ENCODE results near the gene DENND2A.

Gene DENND2A

GRCh38 chr7:140542228-140542603, 98.4 kb downstream of the DENND2A start:
- Histone ChIP-seq H4K20me1 (ENCODE audit: control insufficient read depth, insufficient read depth, low read depth, low read length) (no peaks in the 10 kb centered on the region), H3K27ac (ENCODE audit: low read depth, low read length) (no peak overlapping the region), H3F3A (ENCODE audit: control insufficient read depth, insufficient read depth) (no peaks in the 10 kb centered on the region), H3K4me2 (ENCODE audit: low read length) (no peak overlapping the region), H3K9me3 (ENCODE audit: control insufficient read depth, insufficient read depth, low read length) (no peaks in the 10 kb centered on the region), H3K4me1 (ENCODE audit: control insufficient read depth, low read length) (no peaks in the 10 kb centered on the region), H3K79me2 (ENCODE audit: control insufficient read depth, low read length) (no peaks in the 10 kb centered on the region), H3K27me3 (ENCODE audit: control insufficient read depth, low read length) (peaks cover 12% of the 10 kb centered on the region), H3K36me3 (ENCODE audit: control insufficient read depth, low read length) (no peaks in the 10 kb centered on the region), H3K4me3 (ENCODE audit: low read length) (no peak overlapping the region), H3K9me2 (replicated peaks; ENCODE audit: control insufficient read depth, low read length) (no peaks in the 10 kb centered on the region)
- TF ChIP-seq EZH2phosphoT487 (IDR thresholded peaks at IDR 0.05; ENCODE audit: borderline replicate concordance, low read length) (no peak), CTCF (IDR thresholded peaks at IDR 0.05; ENCODE audit: low read depth, low read length, poor library complexity, severe bottlenecking) (no peak)

GRCh38 chr7:140541513-140542227, 98.9 kb downstream of the DENND2A start:
- no peak overlapping the region for H3K4me2 ChIP-seq (ENCODE audit: low read length)
- peaks cover 11% of the 10 kb centered on the region; the same call in 1 of the 2 replicates for H3K27me3 ChIP-seq (ENCODE audit: control insufficient read depth, low read length)
- H3K9me2 ChIP-seq (replicated peaks; ENCODE audit: control insufficient read depth, low read length), result no peaks in the 10 kb centered on the region
- no peaks in the 10 kb centered on the region for H4K20me1 ChIP-seq (ENCODE audit: control insufficient read depth, insufficient read depth, low read depth, low read length)
- H3K79me2 ChIP-seq (ENCODE audit: control insufficient read depth, low read length), result no peaks in the 10 kb centered on the region
- no peak overlapping the region for H3K27ac ChIP-seq (ENCODE audit: low read depth, low read length)
- TF ChIP-seq EZH2phosphoT487 (IDR thresholded peaks at IDR 0.05; ENCODE audit: borderline replicate concordance, low read length) (no peak), CTCF (IDR thresholded peaks at IDR 0.05; ENCODE audit: low read depth, low read length, poor library complexity, severe bottlenecking) (no peak)
- H3K36me3 ChIP-seq (ENCODE audit: control insufficient read depth, low read length), result no peaks in the 10 kb centered on the region
- H3K4me1 ChIP-seq (ENCODE audit: control insufficient read depth, low read length), result no peaks in the 10 kb centered on the region
- H3K9me3 ChIP-seq (ENCODE audit: control insufficient read depth, insufficient read depth, low read length), result no peaks in the 10 kb centered on the region
- H3F3A ChIP-seq (ENCODE audit: control insufficient read depth, insufficient read depth), result no peaks in the 10 kb centered on the region
- no peak overlapping the region for H3K4me3 ChIP-seq (ENCODE audit: low read length)

GRCh38 chr7:140541176-140541512, 99.5 kb downstream of the DENND2A start:
- H3F3A ChIP-seq (ENCODE audit: control insufficient read depth, insufficient read depth), result no peaks in the 10 kb centered on the region
- TF ChIP-seq CTCF (IDR thresholded peaks at IDR 0.05; ENCODE audit: low read depth, low read length, poor library complexity, severe bottlenecking) (no peak), EZH2phosphoT487 (IDR thresholded peaks at IDR 0.05; ENCODE audit: borderline replicate concordance, low read length) (no peak)
- no peak overlapping the region for H3K27ac ChIP-seq (ENCODE audit: low read depth, low read length)
- H3K79me2 ChIP-seq (ENCODE audit: control insufficient read depth, low read length), result no peaks in the 10 kb centered on the region
- no peaks in the 10 kb centered on the region for H3K4me1 ChIP-seq (ENCODE audit: control insufficient read depth, low read length)
- H4K20me1 ChIP-seq (ENCODE audit: control insufficient read depth, insufficient read depth, low read depth, low read length), result no peaks in the 10 kb centered on the region
- no peak overlapping the region for H3K4me2 ChIP-seq (ENCODE audit: low read length)
- H3K27me3 ChIP-seq (ENCODE audit: control insufficient read depth, low read length), result peaks cover 8% of the 10 kb centered on the region; the same call in 1 of the 2 replicates
- no peak overlapping the region for H3K4me3 ChIP-seq (ENCODE audit: low read length)
- H3K36me3 ChIP-seq (ENCODE audit: control insufficient read depth, low read length), result no peaks in the 10 kb centered on the region
- no peaks in the 10 kb centered on the region for H3K9me2 ChIP-seq (replicated peaks; ENCODE audit: control insufficient read depth, low read length)
- no peaks in the 10 kb centered on the region for H3K9me3 ChIP-seq (ENCODE audit: control insufficient read depth, insufficient read depth, low read length)

Data from DOHH2 (cell line).